Panc1 (cell line): ENCODE results near the gene HVCN1. TPM values are rescaled to one million over a fixed set of nuclear protein-coding genes. Genes with fewer than 3 reads are reported as not detected.

ENCODE experiments used
- ATAC-seq: fragments of 200-7000 bp; cut with Tn5 transposase; 2 replicates; pipeline ENCODE4 v1.9.1; 2020; ENCODE audit warnings: mild to moderate bottlenecking, moderate library complexity
- BruUV-seq: library from RNA; stranded (reverse); fragments of 400-500 nt; replicated peaks from 2 replicates; lab custom pipeline; 2021; lab: Mats Ljungman, UMichigan
- CTCF ChIA-PET: fragments of 300-600 bp; sonication (Branson Sonifier 250); formaldehyde crosslinking; loops from one replicate; lab custom pipeline; 2022; ENCODE audit warnings: antibody characterized with exemption; lab: Charles Lee
- POLR2A ChIA-PET: fragments of 300-600 bp; sonication (Branson Sonifier 250); formaldehyde crosslinking; loops from one replicate; lab custom pipeline; 2022; ENCODE audit warnings: antibody characterized with exemption; lab: Charles Lee
- DNase-seq: peaks from one replicate; pipeline ENCODE4 v3.0.0-alpha.2; 2010; ENCODE audit warnings: low read depth, low spot score
- H3K27ac ChIP-seq: 2 replicates; pipeline ENCODE4 v1.5.1; 2011; ENCODE audit warnings: mild to moderate bottlenecking, low read length, inconsistent platforms
- H3K27me3 ChIP-seq: fragments of 200-500 bp; sonication (Bioruptor generic); 2 replicates; pipeline ENCODE4 v1.6.0; 2014; ENCODE audit warnings: low read length, inconsistent platforms; ENCODE audit not compliant: control insufficient read depth, insufficient read depth
- H3K36me3 ChIP-seq: fragments of 200-500 bp; sonication (Bioruptor generic); 2 replicates; pipeline ENCODE4 v1.5.1; 2014; ENCODE audit warnings: inconsistent platforms, mild to moderate bottlenecking, low read length, moderate library complexity; ENCODE audit not compliant: control insufficient read depth, insufficient read depth
- H3K4me1 ChIP-seq: 2 replicates; pipeline ENCODE4 v1.5.1; 2011; ENCODE audit warnings: inconsistent platforms, mild to moderate bottlenecking, low read length, moderate library complexity; ENCODE audit not compliant: control insufficient read depth, insufficient read depth
- H3K4me3 ChIP-seq, 2 experiments: 2 replicates each; pipeline ENCODE4 v1.5.1; 2011 to 2012; ENCODE audit warnings: low read depth in 2 of 2, low read length in 2 of 2, mild to moderate bottlenecking in 2 of 2, inconsistent platforms in 1 of 2, moderate library complexity in 1 of 2
- H3K9me3 ChIP-seq: fragments of 200-500 bp; sonication (Bioruptor generic); 2 replicates; pipeline ENCODE4 v1.5.1; 2014; ENCODE audit warnings: low read depth, mild to moderate bottlenecking, inconsistent platforms, low read length, moderate library complexity; ENCODE audit not compliant: control insufficient read depth, insufficient read depth
- POLR2AphosphoS5 ChIP-seq: IDR thresholded peaks from 2 replicates; pipeline ENCODE4 v1.6.1; 2012; ENCODE audit warnings: mild to moderate bottlenecking, low read depth, low read length, moderate library complexity
- SIN3A ChIP-seq: IDR thresholded peaks from 2 replicates; pipeline ENCODE4 v1.6.1; 2012; ENCODE audit warnings: low read depth, mild to moderate bottlenecking, low read length, moderate library complexity, borderline replicate concordance; ENCODE audit not compliant: insufficient read depth
- TCF7L2 ChIP-seq: IDR thresholded peaks from 2 replicates; pipeline ENCODE4 v1.6.1; 2011; ENCODE audit warnings: mild to moderate bottlenecking, low read depth, low read length, inconsistent platforms
- in situ Hi-C: cut with HindIII; loops from 2 replicates; pipeline ENCODE4 v1.10.0; 2016; ENCODE audit warnings: low sequenced_read_pairs, low pct_unique_long_range_greater_than_20kb
- intact Hi-C: fragments of 100-400 bp; cut with micrococcal nuclease; formaldehyde crosslinking; loops from one replicate; pipeline ENCODE4 v1.10.0; 2022; ENCODE audit not compliant: unreplicated experiment
- total RNA-seq: library from RNA; stranded (reverse); gene quantifications from one replicate; pipeline ENCODE4 v1.2.1, GENCODE V29; 2021; ENCODE audit not compliant: unreplicated experiment
- TF ChIP-seq, protein P1 (sequence below), 2 experiments: IDR thresholded peaks; 2 replicates each; pipeline ENCODE4 v1.6.1; 2011 to 2012; ENCODE audit warnings: low read depth in 2 of 2, control low read depth in 1 of 2, low read length in 1 of 2, mild to moderate bottlenecking in 1 of 2, moderate library complexity in 1 of 2; ENCODE audit not compliant: insufficient read depth in 1 of 2
- TF ChIP-seq, protein P2 (sequence below): fragments of 450-650 bp; IDR thresholded peaks from 2 replicates; pipeline ENCODE4 v1.5.1; 2017; ENCODE audit warnings: mild to moderate bottlenecking

The HVCN1 gene
- total RNA-seq, 1 experiment from 2014 or later: 0.87 TPM

DNA sequence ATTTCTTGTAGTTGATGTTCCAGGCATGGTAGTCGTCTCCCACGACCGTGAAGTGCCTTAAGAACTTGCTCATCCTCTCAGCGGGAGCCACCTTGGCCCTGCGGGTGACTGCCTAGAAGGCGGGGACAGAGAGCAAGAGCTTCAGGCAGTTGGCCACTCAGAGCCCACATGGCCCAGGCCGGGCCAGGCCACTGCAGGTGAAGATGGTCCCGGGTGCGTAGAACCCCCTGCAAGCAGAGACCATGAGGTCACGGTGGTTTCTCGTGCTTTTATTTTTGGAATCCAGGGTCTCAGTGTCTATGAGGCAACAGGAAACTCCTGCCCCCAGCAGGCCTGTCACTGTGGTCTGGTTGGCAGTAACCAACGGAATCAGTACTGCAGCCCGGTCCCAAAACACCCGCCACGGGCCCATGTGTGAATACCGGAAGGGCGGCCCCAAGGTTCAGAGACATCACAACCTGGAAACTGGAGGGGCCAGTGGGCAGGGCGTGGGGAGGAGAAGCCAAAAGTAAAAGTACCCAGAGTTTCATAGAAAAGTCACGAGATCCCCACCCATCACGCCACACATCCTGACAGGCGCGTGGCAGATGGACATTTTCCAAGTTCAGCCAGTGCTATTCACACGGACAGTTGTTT lies 27.5 kb downstream of the HVCN1 start:
- Histone ChIP-seq H3K27ac (no peak overlapping the region), H3K4me3 (no peak overlapping the region), H3K36me3 (no peaks in the 10 kb centered on the region), H3K9me3 (no peaks in the 10 kb centered on the region; the same call in 1 of the 2 replicates), H3K27me3 (0 out of 2 replicates have a peak, but pooled peaks cover 2% of the 10 kb centered on the region), H3K4me1 (no peaks in the 10 kb centered on the region)
- intact Hi-C loops (no loop called here), in situ Hi-C loops (no loop called here)
- CTCF ChIA-PET: no interaction called here
- BruUV-seq: no TSS peak
- TF ChIP-seq, protein P1, sequence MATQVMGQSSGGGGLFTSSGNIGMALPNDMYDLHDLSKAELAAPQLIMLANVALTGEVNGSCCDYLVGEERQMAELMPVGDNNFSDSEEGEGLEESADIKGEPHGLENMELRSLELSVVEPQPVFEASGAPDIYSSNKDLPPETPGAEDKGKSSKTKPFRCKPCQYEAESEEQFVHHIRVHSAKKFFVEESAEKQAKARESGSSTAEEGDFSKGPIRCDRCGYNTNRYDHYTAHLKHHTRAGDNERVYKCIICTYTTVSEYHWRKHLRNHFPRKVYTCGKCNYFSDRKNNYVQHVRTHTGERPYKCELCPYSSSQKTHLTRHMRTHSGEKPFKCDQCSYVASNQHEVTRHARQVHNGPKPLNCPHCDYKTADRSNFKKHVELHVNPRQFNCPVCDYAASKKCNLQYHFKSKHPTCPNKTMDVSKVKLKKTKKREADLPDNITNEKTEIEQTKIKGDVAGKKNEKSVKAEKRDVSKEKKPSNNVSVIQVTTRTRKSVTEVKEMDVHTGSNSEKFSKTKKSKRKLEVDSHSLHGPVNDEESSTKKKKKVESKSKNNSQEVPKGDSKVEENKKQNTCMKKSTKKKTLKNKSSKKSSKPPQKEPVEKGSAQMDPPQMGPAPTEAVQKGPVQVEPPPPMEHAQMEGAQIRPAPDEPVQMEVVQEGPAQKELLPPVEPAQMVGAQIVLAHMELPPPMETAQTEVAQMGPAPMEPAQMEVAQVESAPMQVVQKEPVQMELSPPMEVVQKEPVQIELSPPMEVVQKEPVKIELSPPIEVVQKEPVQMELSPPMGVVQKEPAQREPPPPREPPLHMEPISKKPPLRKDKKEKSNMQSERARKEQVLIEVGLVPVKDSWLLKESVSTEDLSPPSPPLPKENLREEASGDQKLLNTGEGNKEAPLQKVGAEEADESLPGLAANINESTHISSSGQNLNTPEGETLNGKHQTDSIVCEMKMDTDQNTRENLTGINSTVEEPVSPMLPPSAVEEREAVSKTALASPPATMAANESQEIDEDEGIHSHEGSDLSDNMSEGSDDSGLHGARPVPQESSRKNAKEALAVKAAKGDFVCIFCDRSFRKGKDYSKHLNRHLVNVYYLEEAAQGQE (IDR thresholded peaks at IDR 0.05; ENCODE audit: insufficient read depth in 1 of 2, low read depth in 2 of 2, low read length in 1 of 2): no peak
- TF ChIP-seq SIN3A: no peak
- no peak for TF ChIP-seq POLR2AphosphoS5
- no peak for TF ChIP-seq TCF7L2
- TF ChIP-seq, protein P2, sequence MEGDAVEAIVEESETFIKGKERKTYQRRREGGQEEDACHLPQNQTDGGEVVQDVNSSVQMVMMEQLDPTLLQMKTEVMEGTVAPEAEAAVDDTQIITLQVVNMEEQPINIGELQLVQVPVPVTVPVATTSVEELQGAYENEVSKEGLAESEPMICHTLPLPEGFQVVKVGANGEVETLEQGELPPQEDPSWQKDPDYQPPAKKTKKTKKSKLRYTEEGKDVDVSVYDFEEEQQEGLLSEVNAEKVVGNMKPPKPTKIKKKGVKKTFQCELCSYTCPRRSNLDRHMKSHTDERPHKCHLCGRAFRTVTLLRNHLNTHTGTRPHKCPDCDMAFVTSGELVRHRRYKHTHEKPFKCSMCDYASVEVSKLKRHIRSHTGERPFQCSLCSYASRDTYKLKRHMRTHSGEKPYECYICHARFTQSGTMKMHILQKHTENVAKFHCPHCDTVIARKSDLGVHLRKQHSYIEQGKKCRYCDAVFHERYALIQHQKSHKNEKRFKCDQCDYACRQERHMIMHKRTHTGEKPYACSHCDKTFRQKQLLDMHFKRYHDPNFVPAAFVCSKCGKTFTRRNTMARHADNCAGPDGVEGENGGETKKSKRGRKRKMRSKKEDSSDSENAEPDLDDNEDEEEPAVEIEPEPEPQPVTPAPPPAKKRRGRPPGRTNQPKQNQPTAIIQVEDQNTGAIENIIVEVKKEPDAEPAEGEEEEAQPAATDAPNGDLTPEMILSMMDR: no peak
- POLR2A ChIA-PET: no interaction called here
- no peak for ATAC-seq
- no peak for DNase-seq

DNA sequence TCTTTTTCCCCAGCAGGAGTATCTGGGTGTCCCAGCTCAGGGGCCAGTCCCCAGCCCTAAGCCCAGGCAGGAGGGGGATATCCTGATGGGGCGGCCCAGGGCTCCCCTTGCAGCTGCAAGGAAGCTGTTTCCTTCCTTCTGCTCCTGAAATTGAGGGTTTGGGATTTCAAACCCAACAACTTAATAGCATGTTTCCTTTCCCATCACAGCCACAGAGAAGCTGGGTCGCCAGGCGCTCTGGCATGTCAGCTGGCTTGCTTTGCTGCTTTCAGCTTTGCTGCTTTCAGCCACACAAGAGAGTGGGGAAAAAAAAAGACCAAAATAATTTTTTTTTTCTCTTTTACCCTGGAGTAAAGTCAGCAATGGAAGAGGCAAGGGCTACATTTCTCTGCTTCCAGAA lies 30.0 kb downstream of the HVCN1 start:
- no peaks in the 10 kb centered on the region for H3K36me3 ChIP-seq
- no peak for ATAC-seq
- in situ Hi-C loops (no loop called here), intact Hi-C loops (no loop called here)
- DNase-seq: no peak
- TF ChIP-seq, protein P2: no peak
- TF ChIP-seq TCF7L2: no peak
- TF ChIP-seq, protein P1 (IDR thresholded peaks at IDR 0.05; ENCODE audit: insufficient read depth in 1 of 2, low read depth in 2 of 2, low read length in 1 of 2): no peak
- TF ChIP-seq POLR2AphosphoS5: no peak
- TF ChIP-seq SIN3A: no peak
- no TSS peak for BruUV-seq
- no peak overlapping the region for H3K27ac ChIP-seq
- no peaks in the 10 kb centered on the region for H3K27me3 ChIP-seq
- no peak overlapping the region for H3K4me3 ChIP-seq
- H3K4me1 ChIP-seq: no peaks in the 10 kb centered on the region
- POLR2A ChIA-PET: interaction anchor here (0.6 kb wide), 1 partner anchor 219 kb away, joined by 3 read pairs; no protein-coding TSS in a partner anchor
- no peaks in the 10 kb centered on the region for H3K9me3 ChIP-seq
- CTCF ChIA-PET: no interaction called here
